Measurements from ENCODE around the gene RP2.

Gene RP2

DNA sequence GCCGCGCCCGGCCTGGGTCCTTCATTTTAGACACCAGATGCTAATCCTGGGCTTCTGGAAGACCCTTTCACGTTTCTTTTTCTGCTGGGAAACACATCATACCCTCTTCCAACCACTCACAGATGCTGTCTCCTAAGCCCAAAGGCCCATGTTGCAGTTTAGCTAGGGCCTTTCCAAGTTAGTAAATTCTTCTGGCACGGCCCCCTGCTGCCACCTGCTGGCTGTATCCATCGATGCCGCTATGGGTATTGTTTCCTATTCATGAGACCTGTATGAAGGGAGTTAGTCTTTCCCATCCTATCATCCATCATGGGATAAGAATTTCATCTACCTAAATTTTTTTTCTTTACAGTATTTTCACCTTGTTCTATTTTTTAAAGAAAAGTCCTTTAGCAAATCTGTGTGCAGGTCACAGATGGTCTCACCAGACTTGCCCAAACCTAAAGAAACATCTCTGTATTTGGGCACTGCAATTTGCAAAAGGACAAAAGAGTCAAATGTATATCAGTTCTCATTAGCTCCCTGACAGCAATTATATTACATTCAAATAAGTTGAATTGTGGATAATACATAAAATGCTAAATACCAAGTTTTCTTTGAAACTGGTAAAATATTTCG lies 40.2 kb upstream of the RP2 start:
- no peak overlapping the region for H3K4me3 ChIP-seq (ENCODE audit: low read depth, low read length)
- TF ChIP-seq, protein P1, sequence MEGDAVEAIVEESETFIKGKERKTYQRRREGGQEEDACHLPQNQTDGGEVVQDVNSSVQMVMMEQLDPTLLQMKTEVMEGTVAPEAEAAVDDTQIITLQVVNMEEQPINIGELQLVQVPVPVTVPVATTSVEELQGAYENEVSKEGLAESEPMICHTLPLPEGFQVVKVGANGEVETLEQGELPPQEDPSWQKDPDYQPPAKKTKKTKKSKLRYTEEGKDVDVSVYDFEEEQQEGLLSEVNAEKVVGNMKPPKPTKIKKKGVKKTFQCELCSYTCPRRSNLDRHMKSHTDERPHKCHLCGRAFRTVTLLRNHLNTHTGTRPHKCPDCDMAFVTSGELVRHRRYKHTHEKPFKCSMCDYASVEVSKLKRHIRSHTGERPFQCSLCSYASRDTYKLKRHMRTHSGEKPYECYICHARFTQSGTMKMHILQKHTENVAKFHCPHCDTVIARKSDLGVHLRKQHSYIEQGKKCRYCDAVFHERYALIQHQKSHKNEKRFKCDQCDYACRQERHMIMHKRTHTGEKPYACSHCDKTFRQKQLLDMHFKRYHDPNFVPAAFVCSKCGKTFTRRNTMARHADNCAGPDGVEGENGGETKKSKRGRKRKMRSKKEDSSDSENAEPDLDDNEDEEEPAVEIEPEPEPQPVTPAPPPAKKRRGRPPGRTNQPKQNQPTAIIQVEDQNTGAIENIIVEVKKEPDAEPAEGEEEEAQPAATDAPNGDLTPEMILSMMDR (IDR thresholded peaks at IDR 0.05; ENCODE audit: insufficient read depth, low read depth, low read length, missing control alignments): peak; percentile 63
- peak; percentile 78 for DNase-seq (ENCODE audit: low read depth)

DNA sequence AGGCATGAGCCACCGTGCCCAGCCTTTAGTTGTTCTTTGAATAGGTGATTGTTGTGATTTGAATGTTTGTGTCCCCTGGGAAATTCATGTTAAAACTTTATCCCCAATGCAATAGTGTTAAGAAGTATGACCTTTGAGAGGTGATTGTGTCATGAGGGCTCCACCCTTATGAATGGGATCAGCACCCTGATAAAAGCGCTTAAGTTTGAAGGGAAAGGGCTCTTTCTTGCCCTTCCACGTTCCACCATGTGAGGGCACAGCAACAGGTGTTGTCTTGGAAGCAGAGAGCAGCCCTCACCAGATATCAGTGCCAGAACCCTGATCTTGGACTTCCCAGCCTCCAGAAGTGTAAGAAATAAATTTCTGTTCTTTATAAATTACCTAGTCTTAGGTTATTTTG lies 33.7 kb upstream of the RP2 start:
- peak; percentile 22 for DNase-seq (ENCODE audit: low read depth)
- H3K4me3 ChIP-seq (ENCODE audit: low read depth, low read length): no peak overlapping the region
- TF ChIP-seq, protein P1 (IDR thresholded peaks at IDR 0.05; ENCODE audit: insufficient read depth, low read depth, low read length, missing control alignments): peak; percentile 22

DNA sequence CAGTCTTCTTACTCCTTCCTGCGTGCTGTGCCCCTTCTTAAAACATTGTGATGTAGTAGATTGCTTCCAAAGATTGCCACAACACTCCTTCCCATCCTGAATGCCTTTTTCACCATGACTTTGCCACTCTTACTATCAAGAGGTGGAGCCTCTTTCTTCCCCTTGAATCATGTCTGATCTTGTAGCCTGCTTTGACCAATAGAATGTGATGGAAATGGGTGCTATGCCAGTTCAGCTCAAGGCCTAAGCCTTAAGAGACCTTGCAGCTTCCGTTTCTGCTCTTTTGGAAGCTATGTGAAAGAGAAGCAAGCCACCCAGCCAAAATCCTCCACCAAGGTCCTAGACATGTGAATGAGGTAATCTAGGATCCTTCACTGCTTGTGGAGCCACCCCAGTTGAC lies 31.6 kb upstream of the RP2 start:
- TF ChIP-seq, protein P1 (IDR thresholded peaks at IDR 0.05; ENCODE audit: insufficient read depth, low read depth, low read length, missing control alignments): no peak
- no peak overlapping the region for H3K4me3 ChIP-seq (ENCODE audit: low read depth, low read length)
- DNase-seq (ENCODE audit: low read depth): no peak

DNA sequence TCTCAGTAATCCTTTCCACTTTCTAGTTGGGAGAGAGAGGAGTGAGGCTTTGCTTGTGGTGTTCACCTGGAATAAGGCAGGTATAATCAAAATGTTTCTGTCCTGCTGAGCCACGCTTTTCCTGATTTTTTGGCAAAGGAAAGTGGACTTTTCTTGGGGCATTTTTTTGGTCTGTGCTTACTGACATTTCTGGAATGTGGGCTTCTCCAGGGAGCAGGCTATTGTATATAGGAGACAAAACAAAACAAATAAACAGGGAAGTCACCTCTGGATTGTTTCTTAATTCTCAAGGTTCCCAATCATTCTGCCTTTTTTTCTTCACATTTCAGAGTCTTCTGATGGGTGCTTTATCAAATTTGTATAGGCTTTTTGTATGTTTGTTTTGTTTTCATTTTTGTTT lies 25.7 kb upstream of the RP2 start:
- DNase-seq (ENCODE audit: low read depth): no peak
- TF ChIP-seq, protein P1 (IDR thresholded peaks at IDR 0.05; ENCODE audit: insufficient read depth, low read depth, low read length, missing control alignments): no peak
- no peak overlapping the region for H3K4me3 ChIP-seq (ENCODE audit: low read depth, low read length)

DNA sequence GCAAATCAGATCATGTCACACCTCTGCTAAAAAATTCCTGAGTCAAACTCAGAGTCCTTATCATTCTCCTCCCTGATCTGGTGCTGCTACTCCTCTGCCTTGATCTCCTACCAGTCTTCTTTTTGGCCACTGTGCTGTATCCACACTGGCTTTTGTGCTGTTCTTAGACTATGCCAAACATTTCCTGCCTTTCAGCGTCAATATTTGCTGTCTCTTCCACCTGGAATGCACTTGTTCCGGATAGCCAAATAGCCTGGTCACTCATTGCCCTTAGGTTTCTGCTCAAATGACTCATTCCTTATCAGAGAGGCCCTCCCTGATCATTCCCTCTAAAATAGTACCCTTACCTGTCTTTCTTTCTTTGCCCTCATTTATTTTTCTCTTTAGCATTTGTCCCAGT lies 24.4 kb upstream of the RP2 start:
- DNase-seq (ENCODE audit: low read depth): no peak
- TF ChIP-seq, protein P1 (IDR thresholded peaks at IDR 0.05; ENCODE audit: insufficient read depth, low read depth, low read length, missing control alignments): no peak
- H3K4me3 ChIP-seq (ENCODE audit: low read depth, low read length): no peak overlapping the region

DNA sequence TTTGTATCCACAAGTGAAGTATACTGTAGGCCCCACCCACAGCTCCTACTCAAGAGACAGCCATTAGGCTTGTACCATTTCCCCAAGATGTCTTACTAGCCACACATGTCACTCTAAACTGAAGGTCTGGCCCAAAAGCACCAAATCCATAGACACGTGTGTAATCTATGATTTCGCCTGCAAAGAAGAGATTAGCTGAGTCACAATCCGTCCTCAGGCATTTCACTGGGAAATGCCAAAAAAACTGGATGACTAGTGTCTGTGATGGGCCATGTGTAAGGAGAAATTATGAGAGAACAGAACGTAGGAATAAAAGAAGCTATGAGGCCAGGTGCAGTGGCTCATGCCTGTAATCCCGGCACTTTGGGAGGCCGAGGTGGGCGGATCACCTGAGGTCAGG lies 21.9 kb upstream of the RP2 start:
- no peak for DNase-seq (ENCODE audit: low read depth)
- H3K4me3 ChIP-seq (ENCODE audit: low read depth, low read length): no peak overlapping the region
- TF ChIP-seq, protein P1 (IDR thresholded peaks at IDR 0.05; ENCODE audit: insufficient read depth, low read depth, low read length, missing control alignments): no peak

DNA sequence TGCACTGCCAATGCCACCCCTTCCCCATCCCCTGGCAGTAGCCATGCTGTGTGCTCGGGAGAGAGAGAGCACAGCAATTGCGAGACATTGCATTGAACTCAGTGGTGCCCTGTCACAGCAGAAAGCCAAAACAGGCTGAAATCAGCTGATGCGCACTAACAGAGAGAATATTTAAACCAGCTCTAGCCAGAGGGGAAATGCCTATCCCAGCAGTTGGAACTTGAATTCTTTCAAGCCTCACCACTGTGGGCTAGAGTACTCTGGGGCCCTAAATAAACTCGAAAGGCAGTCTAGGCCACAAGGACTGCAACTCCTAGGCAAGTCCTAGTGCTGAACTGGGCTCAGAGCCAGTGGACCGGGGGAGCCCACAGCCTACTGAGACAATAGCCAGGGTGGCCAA lies 17.7 kb upstream of the RP2 start:
- H3K4me3 ChIP-seq (ENCODE audit: low read depth, low read length): no peak overlapping the region
- DNase-seq (ENCODE audit: low read depth): no peak
- TF ChIP-seq, protein P1 (IDR thresholded peaks at IDR 0.05; ENCODE audit: insufficient read depth, low read depth, low read length, missing control alignments): no peak

Measured in GM12865 (cell line).